NCI-H2171 treated with DMSO at 0.1 percent for 48 hours (cell line): Measurements from ENCODE around the gene POU5F1.

Source experiments
- DNase-seq: peaks from one replicate; lab custom pipeline; 2025; lab: John Stamatoyannopoulos, UW

POU5F1 gene

GRCh38 chr6:31139599-31139998, 30.9 kb downstream of the POU5F1 start:
- no peak for DNase-seq

DNA sequence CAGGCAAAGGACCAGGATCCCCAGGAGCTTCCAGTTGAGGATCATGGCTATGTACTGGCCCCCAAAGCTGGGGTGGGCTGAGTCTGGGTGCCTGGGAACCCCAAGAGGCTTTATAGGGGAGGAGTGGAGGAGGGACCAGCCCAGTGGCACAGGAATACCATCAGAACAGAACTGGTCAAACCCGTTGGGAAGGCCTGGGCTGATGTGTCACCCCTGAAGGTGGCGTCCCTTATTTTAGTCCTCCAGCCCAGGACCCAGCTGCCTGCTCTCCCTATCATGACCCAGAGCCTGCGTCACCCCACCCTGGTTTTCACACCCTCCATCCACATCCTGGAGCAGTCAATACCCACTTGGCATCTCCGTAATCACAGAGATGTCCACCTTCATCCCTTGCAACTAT, 31.5 kb downstream of the POU5F1 start, which contains the start of gene PSORS1C2:
TSS of gene PSORS1C2 (minus strand) at position 85 of the 400 bp plus-strand sequence. CDS start at position 45, 40 bp downstream.
- DNase-seq: no peak

DNA sequence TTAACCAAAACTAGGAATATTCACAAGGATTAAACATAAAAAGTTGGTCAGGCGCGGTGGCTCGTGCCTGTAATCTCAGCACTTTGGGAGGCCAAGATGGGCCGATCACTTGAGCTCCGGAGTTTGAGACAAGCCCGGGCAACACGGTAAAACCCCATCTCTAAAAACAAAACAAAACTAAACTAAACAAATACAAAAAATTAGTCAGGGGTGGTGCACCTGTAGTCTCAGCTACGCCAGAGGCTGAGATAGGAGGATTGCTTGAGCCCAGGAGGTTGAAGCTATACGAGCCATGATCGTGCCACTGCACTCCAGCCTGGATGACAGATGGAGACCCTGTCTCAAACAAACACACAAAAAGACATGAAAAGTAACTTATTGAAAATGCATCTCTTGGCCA, 34.8 kb downstream of the POU5F1 start:
- DNase-seq: no peak

- no peak for DNase-seq
Observed at GRCh38 chr6:31132806-31133205, 37.7 kb downstream of the POU5F1 start.

GRCh38 chr6:31131595-31131994, 38.9 kb downstream of the POU5F1 start:
- no peak for DNase-seq

DNA sequence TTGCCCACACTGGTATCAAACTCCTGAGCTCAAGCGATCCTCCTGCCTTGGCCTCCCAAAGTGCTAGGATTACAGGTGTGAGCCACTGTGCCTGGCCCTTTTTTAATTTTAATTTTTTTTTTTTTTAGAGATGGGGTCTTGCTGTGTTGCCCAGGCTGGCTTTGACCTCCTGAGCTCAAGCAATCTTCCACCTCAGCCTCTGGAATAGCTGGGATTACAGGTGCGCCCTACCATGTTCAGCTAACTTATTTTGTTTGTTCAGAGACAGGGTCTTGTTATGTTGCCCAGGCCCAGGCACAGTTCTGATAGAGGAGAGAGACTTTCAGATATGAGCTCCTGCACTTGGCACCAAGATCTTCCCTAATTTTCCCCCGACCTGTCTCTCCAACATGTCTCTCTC, 39.7 kb downstream of the POU5F1 start:
- DNase-seq: no peak

- no peak for DNase-seq
Observed at GRCh38 chr6:31129130-31129529, 41.4 kb downstream of the POU5F1 start.

DNA sequence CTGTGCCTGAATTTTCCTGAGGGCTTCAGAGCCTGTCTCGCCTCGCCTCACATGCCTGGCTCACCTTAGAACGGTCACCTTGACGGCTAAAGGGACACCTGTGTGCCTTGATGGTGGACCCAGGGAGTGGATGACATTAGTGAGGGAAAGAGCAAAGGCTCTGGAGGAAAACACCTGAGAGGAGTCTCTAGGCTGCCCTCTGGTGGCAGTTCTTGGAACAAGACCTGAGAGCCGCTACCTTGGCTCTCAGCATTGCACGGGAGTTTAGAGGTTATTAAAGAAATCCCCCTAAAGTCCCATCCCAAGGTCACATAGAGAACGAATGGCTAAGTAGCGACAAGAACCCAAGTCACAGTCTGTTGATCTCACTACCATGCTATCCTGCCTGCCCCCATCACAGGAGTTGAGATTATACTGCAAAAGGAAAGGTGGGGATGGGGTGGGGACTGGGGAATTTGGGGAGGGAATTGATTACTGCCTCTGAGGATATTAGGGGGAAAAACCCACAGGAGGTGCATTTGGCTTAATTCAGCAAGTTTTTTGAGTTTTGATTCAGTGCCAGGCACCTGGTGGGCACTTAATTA, 42.3 kb downstream of the POU5F1 start:
- peak; percentile 49 for DNase-seq

DNA sequence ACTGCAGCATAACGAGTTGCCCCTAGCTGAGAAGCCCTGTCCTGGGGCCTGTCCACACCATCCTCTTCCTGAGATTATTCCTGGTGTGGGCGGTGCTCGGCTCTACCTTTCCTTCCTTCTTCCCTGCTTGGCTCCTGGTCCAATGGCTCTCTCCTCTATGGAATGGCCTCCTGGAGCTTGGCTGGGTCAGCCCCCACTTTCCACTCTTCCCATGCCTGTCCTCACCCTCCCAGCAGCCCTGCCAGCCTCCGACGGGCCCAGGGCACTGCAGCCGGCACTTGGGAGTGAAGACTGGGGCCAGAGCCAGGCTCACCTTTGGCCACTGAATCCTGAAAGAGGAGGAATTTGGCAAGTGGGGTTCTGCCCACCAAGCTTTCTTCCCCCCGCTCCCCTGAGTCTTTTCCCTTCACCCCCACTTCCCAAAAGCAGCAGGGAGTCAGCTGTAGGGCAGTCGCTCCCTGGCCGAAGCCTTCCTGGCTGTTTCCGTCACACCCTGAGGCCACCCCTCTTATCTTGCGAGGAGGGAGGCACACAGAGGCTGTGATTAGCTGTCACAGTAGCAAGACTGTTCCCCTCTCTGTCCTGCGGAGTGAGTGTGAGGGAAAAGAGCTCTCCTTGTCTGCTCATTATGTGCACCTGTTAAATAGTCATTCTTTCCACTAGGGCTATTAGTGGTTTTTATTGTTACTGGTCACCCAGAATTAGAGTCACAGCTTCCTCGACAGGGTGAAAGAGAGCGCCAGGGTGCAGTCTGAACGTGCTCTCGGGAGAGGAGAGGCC, 43.9 kb downstream of the POU5F1 start:
- no peak for DNase-seq

DNA sequence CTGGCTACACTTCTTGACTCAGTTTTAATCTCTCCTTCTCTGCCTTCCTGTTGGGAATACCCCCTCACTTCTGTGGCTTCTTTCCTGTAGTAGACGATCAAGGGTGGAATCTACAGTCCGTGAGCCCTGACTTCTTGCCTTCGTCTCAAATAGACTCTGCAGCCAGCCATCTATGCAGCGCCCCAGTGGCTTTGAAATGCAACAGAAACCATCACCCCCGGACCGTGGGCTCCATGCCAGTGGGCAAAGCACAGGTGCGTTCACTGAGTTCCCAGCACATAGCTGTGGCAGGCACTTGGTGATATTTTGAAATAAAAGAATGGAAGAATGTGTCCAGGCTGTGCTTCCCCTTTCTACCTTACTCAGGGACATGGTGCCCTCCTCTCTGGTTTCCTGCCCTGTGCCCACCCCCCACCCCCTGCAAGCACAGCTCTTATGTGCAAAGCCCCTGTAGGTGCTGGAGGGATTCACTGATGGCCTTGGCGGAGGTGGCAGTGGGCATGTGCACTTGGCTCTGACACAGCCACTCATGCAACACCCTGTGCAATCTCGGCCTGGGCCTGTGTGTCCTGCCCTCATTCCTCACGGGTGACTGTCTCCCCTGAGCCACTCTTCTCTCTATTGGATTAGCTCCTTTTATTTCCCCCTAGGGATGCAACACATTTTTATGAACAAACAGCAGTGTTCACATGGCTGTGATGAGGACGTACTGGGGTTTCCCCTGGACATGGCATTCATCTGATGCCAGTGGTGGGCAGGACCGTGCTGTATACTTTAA, 44.7 kb downstream of the POU5F1 start:
- no peak for DNase-seq

GRCh38 chr6:31125162-31125561, 45.3 kb downstream of the POU5F1 start:
- no peak for DNase-seq

GRCh38 chr6:31122791-31123706, 47.4 kb downstream of the POU5F1 start:
- DNase-seq: no peak

- no peak for DNase-seq
Observed at GRCh38 chr6:31121131-31121790, 49.2 kb downstream of the POU5F1 start.

DNA sequence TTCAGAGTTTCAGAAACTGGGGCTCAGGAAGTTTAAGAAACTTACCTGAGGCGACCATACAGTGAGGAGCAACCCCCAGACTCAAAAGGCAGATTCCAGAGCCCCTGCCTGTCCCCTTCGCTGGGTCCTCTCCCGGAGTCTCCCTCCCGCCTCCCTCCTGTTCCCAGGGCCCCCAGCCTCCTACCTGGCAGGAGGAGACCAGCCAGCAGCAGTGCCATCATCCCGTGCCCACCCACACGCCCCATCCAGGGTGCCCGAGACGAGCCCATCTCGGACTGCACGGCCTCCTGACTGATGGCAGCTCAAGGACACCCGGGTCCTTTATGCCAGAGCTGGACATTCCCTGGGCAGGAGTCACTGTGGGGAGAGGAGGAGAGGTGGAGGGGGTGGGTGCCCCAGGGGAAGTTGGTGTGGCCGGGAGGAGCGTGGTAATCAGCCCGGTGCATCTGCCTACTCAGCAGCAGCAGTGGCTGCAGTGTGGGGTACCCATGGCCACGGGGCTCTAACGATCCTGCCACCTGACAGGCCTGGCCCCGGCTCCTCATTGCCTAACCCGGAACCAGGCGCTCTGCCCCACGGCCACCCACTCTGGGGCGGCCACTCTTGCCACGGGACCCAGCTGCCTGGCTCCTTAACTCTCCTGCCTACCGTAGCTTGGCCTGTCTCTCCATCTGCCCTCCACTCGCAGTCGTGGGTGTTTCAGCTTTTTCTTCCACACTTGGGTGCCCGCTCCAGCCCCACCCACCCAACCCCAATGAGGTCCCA, 50.1 kb downstream of the POU5F1 start, which contains the start of gene CDSN:
TSS of gene CDSN (minus strand) at position 296 of the 765 bp plus-strand sequence. CDS start at position 269, 27 bp downstream.
- no peak for DNase-seq

DNA sequence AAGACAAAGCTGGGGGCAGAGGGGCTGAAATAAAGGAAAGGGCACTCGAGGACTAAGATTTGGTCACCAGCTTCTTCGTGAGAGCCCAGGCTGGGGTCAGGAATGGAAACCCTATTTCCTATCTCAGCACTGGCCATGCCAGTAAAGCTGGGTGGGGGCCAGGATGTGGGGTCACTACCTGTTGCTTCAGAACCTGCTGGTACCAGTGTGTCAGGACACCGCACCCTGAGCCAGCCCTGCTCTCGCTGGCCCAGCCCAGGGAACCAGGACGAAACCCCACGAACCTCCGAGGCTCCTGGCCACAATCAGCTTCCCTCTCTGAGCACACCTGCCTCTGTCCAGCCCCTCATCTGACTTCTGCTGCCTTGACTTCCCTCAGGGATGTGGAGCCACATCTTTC, 52.3 kb downstream of the POU5F1 start:
- no peak for DNase-seq

DNA sequence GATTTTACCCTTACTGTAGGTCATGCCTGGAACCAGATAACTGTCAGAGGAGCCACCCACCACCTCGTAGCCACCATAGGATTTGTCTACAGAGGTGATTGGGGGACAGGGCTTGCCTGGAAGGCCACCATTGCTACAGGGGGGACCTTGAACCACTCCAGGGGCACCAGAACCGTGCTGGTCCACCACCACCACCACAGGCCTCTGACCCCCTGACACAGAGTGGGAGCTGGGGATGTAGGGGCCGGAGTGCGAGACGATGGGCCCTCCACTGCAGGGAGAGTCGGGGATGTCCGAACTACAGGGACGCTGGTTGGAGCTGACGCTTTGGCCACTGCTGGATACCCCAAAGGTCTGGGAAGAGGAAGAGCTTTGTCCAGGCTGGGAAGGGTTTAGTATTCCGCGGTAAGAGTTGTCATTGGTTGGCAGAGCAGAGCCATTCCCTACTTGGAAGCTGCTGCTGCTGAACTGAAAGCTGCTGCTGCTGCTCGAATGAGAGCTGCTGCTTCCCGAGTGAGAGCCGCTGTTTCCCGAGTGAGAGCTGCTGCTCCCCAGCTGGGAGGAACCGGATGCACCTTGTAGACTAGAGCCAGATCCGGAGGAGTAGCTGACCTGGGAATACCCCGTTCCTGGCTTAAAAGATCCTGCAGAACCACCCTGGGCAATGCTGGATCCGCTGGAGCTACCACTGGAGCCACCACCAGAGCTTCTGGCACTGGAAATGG, 53.7 kb downstream of the POU5F1 start:
- DNase-seq: no peak

- no peak for DNase-seq
Observed at GRCh38 chr6:31115941-31116560, 54.4 kb downstream of the POU5F1 start.

GRCh38 chr6:31114970-31115849, 55.3 kb downstream of the POU5F1 start:
- no peak for DNase-seq
